GM18867 (cell line): ENCODE results near the gene DST.
"Not testable (repeated sequence)": the region's sequence is repeated elsewhere in the genome, so short reads cannot be mapped to it uniquely, and the experiment has no call there.

Source experiments
- ATAC-seq: cut with Tn5 transposase; IDR thresholded peaks from one replicate; pipeline ENCODE4 v1.9.1; 2021; ENCODE audit warnings: mild to moderate bottlenecking, moderate library complexity; ENCODE audit not compliant: unreplicated experiment

The DST gene

DNA sequence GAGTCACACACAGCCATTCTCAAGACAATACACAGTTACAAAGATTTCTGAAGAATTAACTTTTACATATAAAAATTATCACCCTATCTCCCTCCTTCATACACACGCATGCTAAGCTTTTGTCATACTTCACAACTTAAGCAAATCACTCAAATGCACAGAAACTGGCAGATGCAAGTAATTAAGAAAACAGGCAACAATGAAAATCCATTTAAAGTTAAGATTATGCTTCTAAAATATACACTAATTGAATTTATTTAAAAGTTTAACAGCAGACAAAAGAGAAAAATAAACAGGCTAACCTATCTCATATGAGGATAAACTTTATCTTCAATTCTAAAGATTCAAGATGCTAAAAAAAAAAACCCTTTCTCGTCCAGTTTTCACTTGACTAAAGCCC, 68.4 kb downstream of the DST start:
- ATAC-seq = no peak

DNA sequence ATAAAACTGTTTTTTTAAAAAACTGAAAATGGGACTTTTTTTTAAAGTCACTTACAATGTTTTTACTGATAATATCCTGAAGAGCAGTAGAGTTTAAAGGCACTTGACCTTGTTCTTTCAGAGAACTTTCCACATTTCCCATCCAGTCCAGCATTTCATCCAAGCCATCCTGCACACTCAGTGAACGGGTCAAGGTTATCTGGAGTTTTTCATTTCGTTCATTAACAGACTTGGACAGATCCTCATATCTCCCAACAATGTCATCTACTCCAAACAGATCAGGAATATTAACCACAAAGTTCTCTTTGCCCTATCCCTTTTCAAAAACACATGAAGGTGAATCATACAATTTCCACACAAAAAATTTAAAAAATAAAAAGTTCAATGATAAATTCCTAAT, 69.1 kb downstream of the DST start:
- ATAC-seq = no peak

DNA sequence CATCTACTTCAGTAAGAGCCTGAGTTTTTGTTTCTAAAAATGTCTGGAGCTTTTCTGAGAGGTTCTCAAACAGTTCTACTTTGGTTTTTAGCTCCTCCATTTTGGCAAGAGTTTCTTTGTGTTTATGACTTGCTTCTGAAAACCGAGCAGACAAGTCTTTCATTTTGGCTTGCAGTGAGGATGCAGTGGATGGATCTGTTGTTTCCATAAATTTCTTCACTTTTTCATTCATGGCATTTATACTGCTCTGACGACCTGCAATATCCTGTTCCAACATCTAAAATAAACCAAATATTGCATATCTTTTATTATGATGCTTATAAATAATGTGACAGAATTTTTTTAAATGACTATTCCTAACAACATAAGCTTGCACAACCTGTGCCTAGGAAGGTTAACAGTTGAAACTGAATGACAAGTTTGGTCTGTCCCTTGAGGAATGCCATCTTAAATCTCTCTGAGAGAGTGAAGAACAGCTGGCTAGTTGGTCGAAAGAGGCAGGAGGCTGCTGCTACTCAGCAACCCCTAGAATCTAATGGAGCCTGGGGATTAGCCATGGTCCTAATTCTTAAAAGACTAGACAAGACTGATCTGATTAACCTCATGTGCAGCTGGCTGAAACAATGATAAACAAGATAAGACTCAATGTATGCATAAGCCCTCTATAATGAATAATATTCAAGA, 69.8 kb downstream of the DST start:
- no peak for ATAC-seq

DNA sequence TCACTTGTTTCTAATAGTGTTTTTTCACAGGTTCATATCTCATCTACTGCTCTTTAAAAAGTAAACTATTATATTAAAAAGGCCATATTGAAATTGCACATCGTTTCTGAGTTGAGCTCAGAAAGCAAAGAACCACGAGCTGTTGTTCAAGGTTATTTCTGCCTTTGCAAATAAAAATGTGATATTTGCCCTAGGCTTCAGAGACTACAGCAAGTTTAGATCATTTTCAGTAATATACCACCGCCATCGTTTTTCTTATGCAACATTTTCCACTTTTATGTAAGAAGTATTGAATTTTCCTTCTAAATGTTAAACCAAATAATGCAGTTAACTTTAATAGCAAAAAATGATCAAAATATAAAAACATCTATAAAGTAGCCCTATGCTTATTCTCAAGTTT, 71.1 kb downstream of the DST start:
- no peak for ATAC-seq

DNA sequence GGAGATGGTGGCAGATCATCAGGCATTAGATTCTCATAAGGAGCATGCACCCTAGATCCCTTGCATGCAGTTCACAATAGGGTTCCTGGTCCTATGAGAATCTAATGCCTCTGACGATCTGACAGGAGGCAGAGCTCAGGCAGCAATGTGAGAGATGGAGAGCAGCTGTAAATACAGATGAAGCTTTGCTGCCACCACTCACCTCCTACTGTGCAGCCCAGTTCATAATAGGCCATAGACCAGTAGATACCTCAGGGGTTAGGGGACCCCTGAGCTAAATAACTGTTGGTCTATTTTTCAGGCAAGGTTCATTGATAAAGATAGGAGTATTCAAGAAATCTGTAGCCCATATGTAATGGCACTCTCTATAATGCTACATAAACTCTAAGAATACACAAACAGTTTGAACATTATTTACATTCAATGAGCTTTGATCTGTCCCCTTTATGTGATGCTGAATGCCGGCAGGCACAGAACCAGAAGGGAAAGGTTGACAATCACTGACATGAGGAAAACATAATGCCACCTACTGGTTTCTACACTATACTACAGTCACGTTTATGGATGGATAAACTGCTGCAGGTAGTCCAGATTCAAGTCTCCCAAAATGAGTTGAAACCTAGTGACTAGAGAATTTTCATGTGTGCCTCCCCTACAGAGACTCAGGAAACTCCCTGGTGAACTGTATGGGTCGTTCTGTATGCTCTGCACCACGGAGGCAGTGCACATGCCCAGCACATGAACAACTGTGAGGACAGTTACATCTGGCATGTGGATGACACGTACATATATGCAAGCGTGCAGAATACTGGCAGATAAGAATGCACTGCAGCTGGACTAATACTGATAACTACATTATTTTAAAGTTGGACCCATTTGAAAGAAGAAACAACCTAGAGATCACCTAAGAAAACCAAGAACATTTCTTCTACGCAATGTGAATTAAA, 72.0 kb downstream of the DST start:
- ATAC-seq = peak; percentile 91

DNA sequence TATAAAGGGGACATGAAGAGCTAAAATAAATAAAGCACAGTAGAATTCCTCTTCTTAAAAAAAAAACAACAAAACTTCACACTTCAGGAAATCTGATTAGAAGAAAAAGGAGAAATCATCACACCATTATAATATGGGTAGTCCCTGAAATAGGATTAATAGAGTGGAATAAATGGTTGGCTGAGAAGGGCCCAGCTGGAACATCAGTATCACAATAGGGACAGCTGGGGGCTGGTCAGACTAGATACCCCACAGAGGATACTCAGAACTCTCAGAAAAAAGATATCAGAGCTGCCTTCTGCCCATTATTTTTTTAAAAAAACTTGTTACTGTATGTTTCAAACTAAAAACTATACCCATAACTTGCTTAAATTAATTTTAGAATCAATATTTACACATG, 75.2 kb downstream of the DST start:
- ATAC-seq = no peak

DNA sequence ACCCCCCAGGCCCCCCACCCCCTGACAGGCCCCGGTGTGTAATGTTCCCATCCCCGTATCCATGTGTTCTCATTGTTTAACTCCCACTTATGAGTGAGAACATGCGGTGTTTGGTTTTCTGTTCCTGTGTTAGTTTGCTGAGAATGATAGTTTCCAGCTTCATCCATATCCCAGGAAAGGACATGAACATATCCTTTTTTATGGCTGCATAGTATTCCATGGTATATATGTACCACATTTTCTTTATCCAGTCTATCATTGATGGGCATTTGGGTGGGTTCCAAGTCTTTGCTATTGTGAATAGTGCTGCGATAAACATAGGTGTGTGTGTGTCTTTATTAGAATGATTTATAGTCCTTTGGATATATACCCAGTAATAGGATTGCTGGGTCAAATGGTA, 80.0 kb downstream of the DST start:
- not testable (repeated sequence) for ATAC-seq

DNA sequence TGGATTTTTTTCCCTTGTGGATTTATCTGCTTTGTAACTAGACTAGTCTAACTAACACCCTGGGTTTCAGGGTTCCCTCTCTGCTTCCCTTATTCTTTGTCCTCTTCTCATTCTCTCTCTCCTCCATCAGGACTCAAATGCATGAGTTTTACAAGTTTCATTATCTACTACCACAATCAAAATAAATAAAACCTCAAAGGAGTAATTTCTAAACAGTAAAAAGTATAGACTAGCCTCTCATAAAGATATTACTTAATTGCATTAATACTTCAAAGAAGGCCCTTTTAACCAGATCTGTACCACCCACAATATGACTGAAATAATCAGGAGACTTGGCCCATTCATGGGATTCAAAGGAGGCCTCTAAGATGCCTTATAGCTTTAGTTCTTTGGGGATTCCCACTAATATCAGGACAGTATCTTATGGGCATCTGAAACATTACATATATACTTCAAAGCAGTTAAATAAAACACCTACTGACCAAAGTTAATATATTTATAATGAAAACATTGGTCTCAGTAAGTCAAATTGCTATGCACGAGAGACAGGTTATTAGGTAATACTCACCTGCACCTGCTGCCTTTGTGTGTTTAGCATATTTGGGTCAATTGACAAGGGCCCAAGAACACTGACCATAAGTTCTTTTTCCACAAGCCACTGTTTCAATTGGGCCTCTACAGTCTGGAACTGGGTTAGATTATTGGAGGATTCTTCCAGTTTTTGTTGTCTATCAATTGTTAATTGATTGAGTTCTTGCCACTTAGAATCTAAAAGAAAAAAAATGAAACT, 85.7 kb downstream of the DST start:
- ATAC-seq = no peak

DNA sequence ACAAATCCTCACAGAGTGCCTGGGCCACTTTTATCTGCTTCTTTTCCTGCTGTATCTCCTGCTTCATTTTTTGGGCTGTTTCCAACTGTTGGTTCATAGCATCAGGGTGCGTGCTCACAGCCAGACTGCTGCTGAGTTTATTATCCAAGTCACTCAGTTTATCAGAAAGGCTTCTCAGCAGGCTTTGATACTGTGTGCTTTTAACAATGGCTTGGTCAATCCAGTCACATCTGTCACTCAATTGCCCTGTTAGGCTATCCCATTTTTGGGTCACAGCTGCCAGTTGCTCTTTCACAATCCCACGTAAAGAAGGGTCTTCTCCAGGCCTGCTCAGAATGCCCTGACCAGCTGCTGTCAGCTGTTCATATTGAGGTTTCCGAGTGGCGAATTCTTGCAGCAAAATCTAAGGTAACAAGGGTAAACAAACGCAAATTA, 87.2 kb downstream of the DST start:
- ATAC-seq = no peak

DNA sequence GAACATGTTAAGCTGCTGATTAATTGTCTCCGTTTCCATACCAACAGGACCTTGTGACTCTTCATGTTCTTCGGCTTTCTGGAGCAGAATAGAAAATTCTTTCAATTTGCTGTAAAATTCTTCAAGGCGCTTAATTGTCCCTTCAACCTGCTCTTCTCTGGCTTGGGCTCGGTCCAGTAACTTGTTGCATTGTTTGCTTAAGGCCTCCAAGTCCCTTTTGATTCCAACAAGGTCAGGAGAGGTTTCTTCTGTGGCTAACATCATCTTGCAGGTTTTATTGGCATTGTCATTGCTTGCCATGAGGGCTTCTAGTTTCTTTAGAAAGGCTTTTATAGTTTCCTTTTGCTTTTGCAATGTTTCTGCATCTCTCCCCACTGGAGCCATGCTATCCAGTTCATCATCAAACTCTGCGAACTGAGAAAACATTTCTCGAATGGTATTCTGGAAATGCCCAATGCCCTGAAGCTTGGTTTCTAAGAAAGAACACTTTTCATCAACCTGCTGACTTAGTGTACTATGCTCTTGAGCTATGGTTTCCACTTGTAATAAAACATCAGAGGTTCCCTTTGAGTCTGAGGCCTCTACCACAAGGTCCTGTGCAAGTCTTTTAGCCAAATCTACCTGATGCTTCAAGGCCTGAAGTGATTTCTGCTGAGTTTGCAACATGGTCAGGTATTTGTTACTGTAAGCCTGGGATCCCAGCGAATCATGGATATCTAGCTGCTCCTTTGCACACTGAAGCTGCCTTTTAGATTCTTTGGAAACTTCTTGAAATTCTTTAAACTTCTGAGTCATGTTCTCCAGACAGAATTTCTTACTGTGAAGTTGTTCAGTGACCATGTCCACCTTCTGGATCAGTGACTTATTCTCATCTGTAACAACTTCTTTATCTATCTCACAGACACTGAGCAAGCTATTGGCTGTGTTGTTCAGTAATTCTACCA, 90.2 kb downstream of the DST start:
- no peak for ATAC-seq

DNA sequence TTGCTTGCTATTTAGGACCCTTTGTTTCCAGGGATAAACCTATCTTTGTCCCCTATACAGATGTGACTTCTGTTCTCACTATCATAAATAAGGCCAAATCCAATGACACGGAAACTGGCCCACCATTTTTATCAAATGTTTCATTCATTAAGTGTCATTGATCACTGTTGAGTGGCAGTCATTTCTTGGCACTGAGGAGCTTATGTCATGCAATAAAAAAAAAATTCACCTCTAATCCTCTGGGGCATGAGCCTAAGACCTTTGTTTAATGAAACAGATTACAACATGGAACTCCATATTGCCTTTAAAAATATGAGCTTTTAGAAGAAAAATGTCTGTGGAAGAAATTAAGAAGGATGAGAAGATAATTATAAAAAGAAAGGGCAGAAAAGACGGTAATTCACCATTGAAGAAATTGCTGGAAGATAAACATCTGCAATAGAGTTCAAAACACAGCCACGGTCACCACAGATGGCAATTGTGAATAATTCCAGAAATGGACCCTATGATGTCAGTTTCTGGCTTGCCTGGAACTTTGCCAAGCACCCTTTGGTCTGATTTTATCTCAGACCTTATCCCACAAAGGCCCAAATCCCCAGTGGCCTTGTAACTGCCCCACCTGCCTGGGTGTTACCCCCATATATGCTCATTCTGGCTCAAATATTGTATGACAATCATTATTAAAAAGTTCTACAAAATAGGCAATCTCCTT, 91.1 kb downstream of the DST start:
- ATAC-seq = no peak

DNA sequence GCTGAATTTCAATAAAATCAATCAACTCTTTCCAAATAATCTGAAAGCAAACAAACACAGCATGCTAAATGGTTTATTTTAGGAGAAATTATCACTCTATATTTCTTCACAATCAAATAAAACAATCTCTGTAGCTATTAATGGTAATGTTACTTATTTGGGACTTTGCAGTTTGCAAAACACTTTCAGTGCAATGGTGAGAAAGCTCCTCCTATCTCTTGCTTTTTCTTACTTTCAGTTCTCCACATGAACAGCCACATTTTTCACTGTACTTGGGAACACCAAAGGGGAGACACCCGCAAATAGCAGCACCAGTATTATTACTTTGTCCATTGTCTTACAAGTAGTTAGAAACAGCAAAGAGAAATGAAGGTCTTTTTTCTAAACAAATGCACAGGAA, 92.4 kb downstream of the DST start:
- ATAC-seq = no peak

DNA sequence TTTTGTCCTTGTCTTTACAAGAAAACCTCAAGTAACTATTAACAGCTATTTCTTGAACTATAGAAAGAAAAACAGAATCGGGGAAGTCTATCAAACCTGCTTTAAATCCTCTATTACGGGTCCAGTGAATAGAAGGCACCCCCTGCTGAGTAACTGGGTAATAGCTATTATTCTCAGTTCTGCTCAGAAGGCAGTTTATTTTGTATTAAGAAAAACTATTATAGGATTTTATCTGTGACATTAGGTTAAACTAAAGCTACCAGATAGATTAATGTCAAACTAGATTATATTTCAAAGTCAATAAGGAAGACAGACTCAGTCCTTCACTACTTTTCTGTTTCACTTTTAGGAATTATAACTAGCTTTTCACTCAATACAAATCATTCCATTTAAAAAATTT, 93.7 kb downstream of the DST start:
- ATAC-seq = no peak

DNA sequence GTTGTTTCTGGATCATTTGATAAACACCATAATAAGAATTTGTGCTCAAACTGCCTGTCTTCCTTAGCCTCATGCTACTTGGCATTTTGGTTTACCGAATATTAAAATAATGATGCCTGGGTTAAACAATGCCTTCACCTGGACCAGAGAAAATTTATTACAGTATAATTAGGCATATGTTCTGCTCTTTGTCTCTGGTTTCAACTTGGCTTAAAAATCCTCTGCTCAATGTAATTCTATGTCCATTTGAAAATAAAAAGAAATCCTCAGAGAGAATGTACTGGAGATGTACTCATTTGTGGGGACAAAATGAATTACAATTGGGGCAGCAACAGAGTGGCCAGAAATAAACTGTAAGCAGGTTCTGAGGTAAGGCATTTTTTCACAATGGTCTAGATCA, 95.0 kb downstream of the DST start:
- ATAC-seq = no peak

DNA sequence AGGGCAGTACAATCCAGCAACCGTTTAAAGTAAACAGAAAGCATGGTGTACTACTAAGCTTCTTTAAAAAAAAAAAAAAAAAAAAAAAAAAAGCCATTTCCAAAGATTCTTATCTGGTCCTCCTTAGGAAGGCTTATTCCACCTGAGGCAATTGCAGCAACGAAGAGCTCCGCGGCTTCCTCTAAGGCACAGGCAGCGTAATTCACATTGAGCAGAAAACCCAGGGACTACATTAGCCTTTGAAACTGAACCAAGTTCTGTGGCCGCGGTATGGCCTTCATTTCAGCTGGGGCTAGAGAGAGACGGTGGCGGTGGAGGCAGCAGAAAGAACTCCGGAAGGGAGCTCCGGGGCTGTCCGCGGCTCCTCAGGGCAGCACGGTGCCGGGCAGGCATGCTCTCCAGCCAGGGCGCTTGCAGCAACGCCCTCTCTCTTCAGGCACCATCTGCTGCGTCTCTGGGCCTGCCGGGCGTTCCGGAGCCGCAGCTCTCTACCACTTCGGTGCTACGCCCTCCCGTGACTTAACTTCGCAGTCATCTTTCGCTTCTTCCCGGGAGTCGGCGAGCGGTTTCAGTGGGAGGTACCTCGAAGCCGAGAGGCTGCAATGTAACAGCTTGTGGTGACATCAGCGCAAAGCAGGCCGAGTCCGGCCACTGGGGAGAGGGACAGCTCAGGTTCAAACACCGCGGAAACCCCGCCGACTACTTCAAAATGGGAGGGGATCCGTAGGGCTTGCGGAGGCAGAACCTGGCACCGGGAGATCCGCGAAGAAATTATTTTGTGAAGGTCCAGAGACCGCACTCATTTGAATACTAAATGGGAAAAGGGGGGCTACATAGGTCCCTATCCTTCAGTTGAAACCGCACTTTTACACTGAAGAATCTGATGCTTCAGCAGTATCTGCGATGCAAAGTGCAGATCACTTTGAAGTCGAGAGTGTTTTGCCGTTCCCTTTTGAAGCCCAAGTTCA, 100.0 kb downstream of the DST start:
- ATAC-seq = peak; percentile 93

DNA sequence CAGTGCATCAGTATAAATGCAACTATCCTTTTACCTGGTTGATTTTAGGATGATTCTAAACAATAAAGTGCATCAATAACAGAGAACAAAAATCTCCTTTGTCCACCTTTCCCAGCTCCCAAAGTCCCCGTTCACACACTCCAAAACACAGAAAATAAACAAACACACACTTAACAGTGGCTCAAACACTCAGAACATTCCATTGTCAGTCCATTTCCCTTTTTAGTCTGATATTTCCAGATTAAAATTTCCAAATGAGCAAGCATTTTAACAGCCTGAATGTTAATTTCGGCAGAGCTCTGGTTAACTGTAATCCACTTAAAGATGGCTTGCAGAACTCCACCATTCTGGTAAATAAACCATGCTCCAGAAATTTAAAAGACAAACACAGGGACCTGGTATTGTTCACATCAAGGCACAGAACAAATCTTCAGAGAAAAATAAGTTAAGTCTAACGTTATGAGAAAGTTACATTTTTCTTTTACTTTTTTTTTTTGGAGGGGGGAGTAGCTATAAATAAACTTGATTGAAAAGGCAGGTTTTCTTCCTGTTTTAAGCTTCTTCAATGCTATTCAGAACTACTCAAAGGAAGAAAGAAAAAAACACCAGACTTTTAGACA, 100.8 kb downstream of the DST start:
- ATAC-seq = no peak

DNA sequence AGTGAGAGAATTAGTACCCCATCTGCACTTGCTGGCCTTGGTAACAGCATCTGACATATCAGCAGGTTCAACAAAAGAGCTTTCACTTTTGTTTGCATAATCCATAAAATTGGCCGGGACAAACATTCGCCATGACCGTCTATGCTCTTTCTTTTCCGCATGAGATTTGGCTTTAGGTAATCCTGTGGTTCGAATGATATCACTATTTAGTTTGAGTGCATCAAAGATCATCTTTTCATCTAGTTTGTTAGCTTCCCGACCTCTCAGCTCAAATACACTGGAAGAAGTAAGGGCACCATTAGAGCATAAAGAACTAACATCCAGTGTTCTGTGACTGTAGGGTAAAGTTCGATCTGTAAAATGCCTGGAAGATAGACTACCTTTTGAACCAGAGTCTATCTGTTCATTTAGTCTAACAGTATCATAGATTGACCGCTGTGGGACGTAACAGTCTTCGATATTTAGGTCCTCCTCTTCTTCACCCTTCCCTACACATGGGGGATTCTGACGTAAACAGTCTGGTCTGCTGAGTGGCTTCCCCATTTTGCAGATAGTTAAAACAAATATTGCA, 101.6 kb downstream of the DST start:
- no peak for ATAC-seq
